ENCODE measurements around the gene ELAPOR2.

- TF ChIP-seq FOXA1 (IDR thresholded peaks at IDR 0.05) = no peak
- TF ChIP-seq JUND (IDR thresholded peaks at IDR 0.05) = no peak
- no peak for TF ChIP-seq CTCF (IDR thresholded peaks at IDR 0.05; ENCODE audit: low read depth, low read length, missing input control)
- no peak for TF ChIP-seq RXRA (IDR thresholded peaks at IDR 0.05)
- no peak for TF ChIP-seq SP1 (IDR thresholded peaks at IDR 0.05)
- no peak for TF ChIP-seq YY1 (IDR thresholded peaks at IDR 0.05)
- TF ChIP-seq MAX (IDR thresholded peaks at IDR 0.05) = no peak
- TF ChIP-seq TAF1 (conservative IDR thresholded peaks at IDR 0.05) = no peak
- no peak for TF ChIP-seq ATF3 (IDR thresholded peaks at IDR 0.05)
Measured at GRCh38 chr7:87091487-87092066, 32.1 kb upstream of the ELAPOR2 start.
